Rectal smooth muscle tissue (tissue), 1 donor: Measurements from ENCODE around the gene FOXF2.
"Not testable (repeated sequence)": the region's sequence is repeated elsewhere in the genome, so short reads cannot be mapped to it uniquely, and the experiment has no call there.

Experiments
- H3K27ac ChIP-seq: one replicate; pipeline ENCODE4 v1.7.0; 2013; ENCODE audit warnings: low read depth, low read length, inconsistent platforms
- H3K27me3 ChIP-seq: one replicate; pipeline ENCODE4 v1.7.0; 2013; ENCODE audit warnings: low read length; ENCODE audit not compliant: control insufficient read depth, insufficient read depth
- H3K36me3 ChIP-seq: one replicate; pipeline ENCODE4 v1.7.0; 2013; ENCODE audit warnings: low read length; ENCODE audit not compliant: control insufficient read depth, insufficient read depth
- H3K4me1 ChIP-seq: one replicate; pipeline ENCODE4 v1.7.0; 2013; ENCODE audit warnings: low read length; ENCODE audit not compliant: control insufficient read depth, insufficient read depth
- H3K4me3 ChIP-seq: one replicate; pipeline ENCODE4 v1.7.0; 2013; ENCODE audit warnings: low read length
- H3K9ac ChIP-seq: one replicate; pipeline ENCODE4 v1.7.0; 2013; ENCODE audit warnings: low read length

Gene FOXF2

GRCh38 chr6:1364791-1365190 lies 24.6 kb upstream of the FOXF2 start:
- Histone ChIP-seq H3K4me3 (no peak overlapping the region), H3K4me1 (no peaks in the 10 kb centered on the region), H3K36me3 (no peaks in the 10 kb centered on the region), H3K27me3 (no peaks in the 10 kb centered on the region), H3K27ac (no peak overlapping the region), H3K9ac (no peak overlapping the region)

GRCh38 chr6:1365686-1366085 lies 23.7 kb upstream of the FOXF2 start:
- H3K27me3 ChIP-seq: no peaks in the 10 kb centered on the region
- H3K9ac ChIP-seq: no peak overlapping the region
- no peaks in the 10 kb centered on the region for H3K4me1 ChIP-seq
- no peak overlapping the region for H3K4me3 ChIP-seq
- no peak overlapping the region for H3K27ac ChIP-seq
- no peaks in the 10 kb centered on the region for H3K36me3 ChIP-seq

GRCh38 chr6:1367771-1368170 lies 21.6 kb upstream of the FOXF2 start:
- no peak overlapping the region for H3K4me3 ChIP-seq
- no peaks in the 10 kb centered on the region for H3K36me3 ChIP-seq
- H3K4me1 ChIP-seq: no peaks in the 10 kb centered on the region
- no peak overlapping the region for H3K9ac ChIP-seq
- no peak overlapping the region for H3K27ac ChIP-seq
- no peaks in the 10 kb centered on the region for H3K27me3 ChIP-seq

- Histone ChIP-seq H3K4me3 (no peak overlapping the region), H3K9ac (no peak overlapping the region), H3K4me1 (no peaks in the 10 kb centered on the region), H3K36me3 (no peaks in the 10 kb centered on the region), H3K27me3 (no peaks in the 10 kb centered on the region), H3K27ac (no peak overlapping the region)
Observed at GRCh38 chr6:1368940-1369339, 20.4 kb upstream of the FOXF2 start.

GRCh38 chr6:1369695-1370094 lies 19.7 kb upstream of the FOXF2 start:
- H3K27ac ChIP-seq, H3K36me3 ChIP-seq, H3K9ac ChIP-seq, H3K27me3 ChIP-seq, H3K4me3 ChIP-seq, H3K4me1 ChIP-seq: not testable (repeated sequence)

GRCh38 chr6:1371933-1372332 lies 17.4 kb upstream of the FOXF2 start:
- no peak overlapping the region for H3K9ac ChIP-seq
- no peaks in the 10 kb centered on the region for H3K4me1 ChIP-seq
- H3K27me3 ChIP-seq: peaks cover 5% of the 10 kb centered on the region
- H3K4me3 ChIP-seq: no peak overlapping the region
- H3K27ac ChIP-seq: no peak overlapping the region
- H3K36me3 ChIP-seq: no peaks in the 10 kb centered on the region

- H3K27ac ChIP-seq: no peak overlapping the region
- H3K4me1 ChIP-seq: no peaks in the 10 kb centered on the region
- no peak overlapping the region for H3K4me3 ChIP-seq
- H3K36me3 ChIP-seq: no peaks in the 10 kb centered on the region
- no peak overlapping the region for H3K9ac ChIP-seq
- peaks cover 5% of the 10 kb centered on the region for H3K27me3 ChIP-seq
Observed at GRCh38 chr6:1372690-1373089, 16.7 kb upstream of the FOXF2 start.

- H3K27me3 ChIP-seq: peaks cover 30% of the 10 kb centered on the region
- H3K27ac ChIP-seq: no peak overlapping the region
- H3K4me1 ChIP-seq: no peaks in the 10 kb centered on the region
- no peaks in the 10 kb centered on the region for H3K36me3 ChIP-seq
- no peak overlapping the region for H3K9ac ChIP-seq
- H3K4me3 ChIP-seq: no peak overlapping the region
Observed at GRCh38 chr6:1376653-1377052, 12.7 kb upstream of the FOXF2 start.

GRCh38 chr6:1377526-1377925 lies 11.8 kb upstream of the FOXF2 start:
- Histone ChIP-seq H3K27ac (no peak overlapping the region), H3K36me3 (no peaks in the 10 kb centered on the region), H3K9ac (no peak overlapping the region), H3K4me3 (no peak overlapping the region), H3K27me3 (peaks cover 34% of the 10 kb centered on the region), H3K4me1 (no peaks in the 10 kb centered on the region)

- H3K27me3 ChIP-seq: peaks cover 41% of the 10 kb centered on the region
- peaks cover 4% of the 10 kb centered on the region for H3K4me1 ChIP-seq
- H3K4me3 ChIP-seq: peak overlapping the region; percentile 10
- H3K9ac ChIP-seq: no peak overlapping the region
- H3K36me3 ChIP-seq: no peaks in the 10 kb centered on the region
- no peak overlapping the region for H3K27ac ChIP-seq
Observed at GRCh38 chr6:1378065-1379016, 11.0 kb upstream of the FOXF2 start.

GRCh38 chr6:1379017-1379787 lies 10.2 kb upstream of the FOXF2 start:
- Histone ChIP-seq H3K9ac (no peak overlapping the region), H3K27me3 (peaks cover 46% of the 10 kb centered on the region), H3K36me3 (no peaks in the 10 kb centered on the region), H3K4me1 (peaks cover 4% of the 10 kb centered on the region), H3K27ac (no peak overlapping the region), H3K4me3 (peak overlapping the region; percentile 5)

GRCh38 chr6:1379788-1380147 lies 9.6 kb upstream of the FOXF2 start:
- no peak overlapping the region for H3K9ac ChIP-seq
- H3K27ac ChIP-seq: no peak overlapping the region
- H3K27me3 ChIP-seq: peaks cover 49% of the 10 kb centered on the region
- peaks cover 4% of the 10 kb centered on the region for H3K4me1 ChIP-seq
- H3K4me3 ChIP-seq: no peak overlapping the region
- no peaks in the 10 kb centered on the region for H3K36me3 ChIP-seq
